ENCODE results near the gene HYOU1.
"Not testable (repeated sequence)": the region's sequence is repeated elsewhere in the genome, so short reads cannot be mapped to it uniquely, and the experiment has no call there.

DNA sequence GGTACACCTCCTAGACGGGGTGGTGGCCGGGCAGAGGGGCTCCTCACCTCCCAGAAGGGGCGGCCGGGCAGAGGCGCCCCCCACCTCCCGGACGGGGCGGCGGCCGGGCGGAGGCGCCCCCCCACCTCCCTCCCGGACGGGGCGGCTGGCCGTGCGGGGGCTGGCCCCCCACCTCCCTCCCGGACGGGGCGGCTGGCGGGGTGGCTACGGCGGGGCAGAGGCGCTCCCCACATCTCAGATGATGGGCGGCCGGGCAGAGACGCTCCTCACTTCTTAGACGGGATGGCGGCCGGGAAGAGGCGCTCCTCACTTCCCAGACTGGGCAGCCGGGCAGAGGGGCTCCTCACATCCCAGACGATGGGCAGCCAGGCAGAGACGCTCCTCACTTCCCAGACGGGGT is 2.1 kb upstream of the HYOU1 start:
- TF ChIP-seq, protein P1, sequence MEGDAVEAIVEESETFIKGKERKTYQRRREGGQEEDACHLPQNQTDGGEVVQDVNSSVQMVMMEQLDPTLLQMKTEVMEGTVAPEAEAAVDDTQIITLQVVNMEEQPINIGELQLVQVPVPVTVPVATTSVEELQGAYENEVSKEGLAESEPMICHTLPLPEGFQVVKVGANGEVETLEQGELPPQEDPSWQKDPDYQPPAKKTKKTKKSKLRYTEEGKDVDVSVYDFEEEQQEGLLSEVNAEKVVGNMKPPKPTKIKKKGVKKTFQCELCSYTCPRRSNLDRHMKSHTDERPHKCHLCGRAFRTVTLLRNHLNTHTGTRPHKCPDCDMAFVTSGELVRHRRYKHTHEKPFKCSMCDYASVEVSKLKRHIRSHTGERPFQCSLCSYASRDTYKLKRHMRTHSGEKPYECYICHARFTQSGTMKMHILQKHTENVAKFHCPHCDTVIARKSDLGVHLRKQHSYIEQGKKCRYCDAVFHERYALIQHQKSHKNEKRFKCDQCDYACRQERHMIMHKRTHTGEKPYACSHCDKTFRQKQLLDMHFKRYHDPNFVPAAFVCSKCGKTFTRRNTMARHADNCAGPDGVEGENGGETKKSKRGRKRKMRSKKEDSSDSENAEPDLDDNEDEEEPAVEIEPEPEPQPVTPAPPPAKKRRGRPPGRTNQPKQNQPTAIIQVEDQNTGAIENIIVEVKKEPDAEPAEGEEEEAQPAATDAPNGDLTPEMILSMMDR (IDR thresholded peaks at IDR 0.05), result not testable (repeated sequence)
- TF ChIP-seq POLR2A, POLR2AphosphoS5 (IDR thresholded peaks at IDR 0.05): not testable (repeated sequence)
